ENCODE results near the gene NQO2. TPM values are rescaled to one million over a fixed set of nuclear protein-coding genes. Genes with fewer than 3 reads are reported as not detected.
A peak's percentile ranks its signal among the peaks of the same experiment; 100 is the strongest.

NQO2 gene
- total and polyA plus RNA-seq, 2 of the 13 experiments (the other 11 are each of a cell fraction or from before 2014, with no cell fraction given) = 32.2 to 56.5 TPM

DNA sequence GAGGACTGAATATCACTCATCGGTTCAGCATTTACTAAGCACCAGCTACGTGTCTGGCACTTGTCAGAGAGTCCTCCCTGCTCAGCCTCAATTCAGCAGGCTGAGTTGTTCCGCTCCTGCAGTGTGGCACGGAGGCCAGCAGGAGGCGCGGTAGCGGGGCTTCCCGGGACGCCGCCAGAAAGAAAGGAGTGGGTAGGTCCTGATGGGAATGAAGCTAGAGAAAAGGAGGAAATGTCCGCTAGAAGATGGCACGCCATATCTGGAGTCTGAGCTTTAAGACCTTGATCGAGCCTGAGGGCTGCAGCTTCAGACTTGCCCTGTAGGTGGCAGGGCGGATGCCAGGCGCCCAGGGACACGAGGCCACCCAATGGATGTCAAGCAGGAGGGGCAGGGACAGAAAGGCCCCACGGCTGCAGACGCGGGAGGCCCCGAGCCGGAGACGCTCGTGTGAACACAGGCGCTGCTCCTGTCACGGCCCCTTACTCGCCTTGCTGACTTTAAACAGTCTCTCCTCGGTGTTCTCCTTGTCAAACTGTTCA lies 47.1 kb upstream of the NQO2 start (continued):
- TF ChIP-seq ZNF501 (CRISPR knock-in tag; IDR thresholded peaks at IDR 0.05) (peak; percentile 90), MAF1 (CRISPR knock-in tag; IDR thresholded peaks at IDR 0.05; ENCODE audit: borderline replicate concordance) (0 out of 2 replicates have a peak, but pooled peaks have one; percentile 33), ATAD3A (CRISPR knock-in tag; IDR thresholded peaks at IDR 0.05) (no peak), ZNF652 (CRISPR knock-in tag; IDR thresholded peaks at IDR 0.05; ENCODE audit: borderline replicate concordance, low read depth) (no peak), ZNF431 (CRISPR knock-in tag; IDR thresholded peaks at IDR 0.05; ENCODE audit: borderline replicate concordance, low read depth) (0 out of 2 replicates have a peak, but pooled peaks have one; percentile 64), JARID2 (CRISPR knock-in tag; IDR thresholded peaks at IDR 0.05; ENCODE audit: insufficient replicate concordance) (peak; percentile 72), KLF11 (CRISPR knock-in tag; IDR thresholded peaks at IDR 0.05) (no peak), ZNF557 (CRISPR knock-in tag; IDR thresholded peaks at IDR 0.05) (no peak), ZNF12 (CRISPR knock-in tag; IDR thresholded peaks at IDR 0.05) (0 out of 2 replicates have a peak, but pooled peaks have one; percentile 25), ZEB1 (IDR thresholded peaks at IDR 0.05; ENCODE audit: insufficient replicate concordance, low read depth) (no peak), ZNF775 (CRISPR knock-in tag; IDR thresholded peaks at IDR 0.05; ENCODE audit: borderline replicate concordance) (peak; percentile 48; the same call in 1 of the 2 replicates), ZNF644 (CRISPR knock-in tag; IDR thresholded peaks at IDR 0.05; ENCODE audit: low read depth) (peak; percentile 62; the same call in 1 of the 2 replicates), SMC3 (IDR thresholded peaks at IDR 0.05; ENCODE audit: low read length) (peak; percentile 83), ZNF44 (CRISPR knock-in tag; IDR thresholded peaks at IDR 0.05) (0 out of 2 replicates have a peak, but pooled peaks have one; percentile 51), AGO2 (optimal IDR thresholded peaks at IDR 0.05; ENCODE audit: low read depth, low read length) (no peak), ETV6 (CRISPR knock-in tag; conservative IDR thresholded peaks at IDR 0.05) (no peak; the same call in 1 of the 2 replicates), NR3C1 (CRISPR knock-in tag; IDR thresholded peaks at IDR 0.05) (no peak), ZNF552 (CRISPR knock-in tag; IDR thresholded peaks at IDR 0.05; ENCODE audit: borderline replicate concordance) (no peak)
- TF ChIP-seq, protein P1, sequence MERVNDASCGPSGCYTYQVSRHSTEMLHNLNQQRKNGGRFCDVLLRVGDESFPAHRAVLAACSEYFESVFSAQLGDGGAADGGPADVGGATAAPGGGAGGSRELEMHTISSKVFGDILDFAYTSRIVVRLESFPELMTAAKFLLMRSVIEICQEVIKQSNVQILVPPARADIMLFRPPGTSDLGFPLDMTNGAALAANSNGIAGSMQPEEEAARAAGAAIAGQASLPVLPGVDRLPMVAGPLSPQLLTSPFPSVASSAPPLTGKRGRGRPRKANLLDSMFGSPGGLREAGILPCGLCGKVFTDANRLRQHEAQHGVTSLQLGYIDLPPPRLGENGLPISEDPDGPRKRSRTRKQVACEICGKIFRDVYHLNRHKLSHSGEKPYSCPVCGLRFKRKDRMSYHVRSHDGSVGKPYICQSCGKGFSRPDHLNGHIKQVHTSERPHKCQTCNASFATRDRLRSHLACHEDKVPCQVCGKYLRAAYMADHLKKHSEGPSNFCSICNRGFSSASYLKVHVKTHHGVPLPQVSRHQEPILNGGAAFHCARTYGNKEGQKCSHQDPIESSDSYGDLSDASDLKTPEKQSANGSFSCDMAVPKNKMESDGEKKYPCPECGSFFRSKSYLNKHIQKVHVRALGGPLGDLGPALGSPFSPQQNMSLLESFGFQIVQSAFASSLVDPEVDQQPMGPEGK (CRISPR knock-in tag; IDR thresholded peaks at IDR 0.05) = peak; percentile 91
- TF ChIP-seq, protein P2, sequence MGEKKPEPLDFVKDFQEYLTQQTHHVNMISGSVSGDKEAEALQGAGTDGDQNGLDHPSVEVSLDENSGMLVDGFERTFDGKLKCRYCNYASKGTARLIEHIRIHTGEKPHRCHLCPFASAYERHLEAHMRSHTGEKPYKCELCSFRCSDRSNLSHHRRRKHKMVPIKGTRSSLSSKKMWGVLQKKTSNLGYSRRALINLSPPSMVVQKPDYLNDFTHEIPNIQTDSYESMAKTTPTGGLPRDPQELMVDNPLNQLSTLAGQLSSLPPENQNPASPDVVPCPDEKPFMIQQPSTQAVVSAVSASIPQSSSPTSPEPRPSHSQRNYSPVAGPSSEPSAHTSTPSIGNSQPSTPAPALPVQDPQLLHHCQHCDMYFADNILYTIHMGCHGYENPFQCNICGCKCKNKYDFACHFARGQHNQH (CRISPR knock-in tag; IDR thresholded peaks at IDR 0.05) = peak; percentile 70
- TF ChIP-seq, protein P3, sequence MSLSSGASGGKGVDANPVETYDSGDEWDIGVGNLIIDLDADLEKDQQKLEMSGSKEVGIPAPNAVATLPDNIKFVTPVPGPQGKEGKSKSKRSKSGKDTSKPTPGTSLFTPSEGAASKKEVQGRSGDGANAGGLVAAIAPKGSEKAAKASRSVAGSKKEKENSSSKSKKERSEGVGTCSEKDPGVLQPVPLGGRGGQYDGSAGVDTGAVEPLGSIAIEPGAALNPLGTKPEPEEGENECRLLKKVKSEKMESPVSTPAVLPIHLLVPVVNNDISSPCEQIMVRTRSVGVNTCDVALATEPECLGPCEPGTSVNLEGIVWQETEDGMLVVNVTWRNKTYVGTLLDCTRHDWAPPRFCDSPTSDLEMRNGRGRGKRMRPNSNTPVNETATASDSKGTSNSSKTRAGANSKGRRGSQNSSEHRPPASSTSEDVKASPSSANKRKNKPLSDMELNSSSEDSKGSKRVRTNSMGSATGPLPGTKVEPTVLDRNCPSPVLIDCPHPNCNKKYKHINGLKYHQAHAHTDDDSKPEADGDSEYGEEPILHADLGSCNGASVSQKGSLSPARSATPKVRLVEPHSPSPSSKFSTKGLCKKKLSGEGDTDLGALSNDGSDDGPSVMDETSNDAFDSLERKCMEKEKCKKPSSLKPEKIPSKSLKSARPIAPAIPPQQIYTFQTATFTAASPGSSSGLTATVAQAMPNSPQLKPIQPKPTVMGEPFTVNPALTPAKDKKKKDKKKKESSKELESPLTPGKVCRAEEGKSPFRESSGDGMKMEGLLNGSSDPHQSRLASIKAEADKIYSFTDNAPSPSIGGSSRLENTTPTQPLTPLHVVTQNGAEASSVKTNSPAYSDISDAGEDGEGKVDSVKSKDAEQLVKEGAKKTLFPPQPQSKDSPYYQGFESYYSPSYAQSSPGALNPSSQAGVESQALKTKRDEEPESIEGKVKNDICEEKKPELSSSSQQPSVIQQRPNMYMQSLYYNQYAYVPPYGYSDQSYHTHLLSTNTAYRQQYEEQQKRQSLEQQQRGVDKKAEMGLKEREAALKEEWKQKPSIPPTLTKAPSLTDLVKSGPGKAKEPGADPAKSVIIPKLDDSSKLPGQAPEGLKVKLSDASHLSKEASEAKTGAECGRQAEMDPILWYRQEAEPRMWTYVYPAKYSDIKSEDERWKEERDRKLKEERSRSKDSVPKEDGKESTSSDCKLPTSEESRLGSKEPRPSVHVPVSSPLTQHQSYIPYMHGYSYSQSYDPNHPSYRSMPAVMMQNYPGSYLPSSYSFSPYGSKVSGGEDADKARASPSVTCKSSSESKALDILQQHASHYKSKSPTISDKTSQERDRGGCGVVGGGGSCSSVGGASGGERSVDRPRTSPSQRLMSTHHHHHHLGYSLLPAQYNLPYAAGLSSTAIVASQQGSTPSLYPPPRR (CRISPR knock-in tag; IDR thresholded peaks at IDR 0.05; ENCODE audit: borderline replicate concordance) = peak; percentile 79; the same call in 1 of the 2 replicates
